HG03432 (cell line): ENCODE data around the gene BCL7A.
A peak's percentile ranks its signal among the peaks of the same experiment; 100 is the strongest.
"Not testable (repeated sequence)": the region's sequence is repeated elsewhere in the genome, so short reads cannot be mapped to it uniquely, and the experiment has no call there.

Source experiments
- ATAC-seq: cut with Tn5 transposase; IDR thresholded peaks from one replicate; pipeline ENCODE4 v1.9.1; 2021; ENCODE audit warnings: mild to moderate bottlenecking, moderate library complexity; ENCODE audit not compliant: unreplicated experiment

Gene BCL7A

GRCh38 chr12:122050706-122051105, 29.0 kb downstream of the BCL7A start:
- no peak for ATAC-seq

- ATAC-seq = no peak
Measured at GRCh38 chr12:122051231-122051876, 29.7 kb downstream of the BCL7A start.

- no peak for ATAC-seq
Measured at GRCh38 chr12:122052285-122052684, 30.6 kb downstream of the BCL7A start.

GRCh38 chr12:122054842-122055520, 33.3 kb downstream of the BCL7A start:
- ATAC-seq = no peak

- ATAC-seq = not testable (repeated sequence)
Measured at GRCh38 chr12:122056406-122056805, 34.7 kb downstream of the BCL7A start.

GRCh38 chr12:122057007-122057735, 35.5 kb downstream of the BCL7A start:
- ATAC-seq = no peak

GRCh38 chr12:122057769-122058168, 36.1 kb downstream of the BCL7A start:
- ATAC-seq = no peak

GRCh38 chr12:122058549-122059149, 37.0 kb downstream of the BCL7A start:
- no peak for ATAC-seq

- no peak for ATAC-seq
Measured at GRCh38 chr12:122059203-122059960, 37.7 kb downstream of the BCL7A start.

GRCh38 chr12:122060081-122060501, 38.4 kb downstream of the BCL7A start:
- no peak for ATAC-seq

GRCh38 chr12:122061253-122061652, 39.6 kb downstream of the BCL7A start:
- no peak for ATAC-seq

- ATAC-seq = no peak
Measured at GRCh38 chr12:122062832-122063693, 41.4 kb downstream of the BCL7A start.

- no peak for ATAC-seq
Measured at GRCh38 chr12:122063694-122064024, 42.0 kb downstream of the BCL7A start.

- ATAC-seq = no peak
Measured at GRCh38 chr12:122064025-122064777, 42.5 kb downstream of the BCL7A start.

GRCh38 chr12:122064780-122065588, 43.3 kb downstream of the BCL7A start:
- no peak for ATAC-seq

- ATAC-seq = peak; percentile 16
Measured at GRCh38 chr12:122067548-122067947, 45.9 kb downstream of the BCL7A start.

- ATAC-seq = peak; percentile 79
Measured at GRCh38 chr12:122067966-122068365, 46.3 kb downstream of the BCL7A start.
